SU-DHL-6 (cell line): Measurements from ENCODE around the gene ANKH.

Experiments
- CTCF ChIP-seq: fragments of 200-600 bp; sonication (generic); IDR thresholded peaks from one replicate; pipeline ENCODE4 v1.5.1; 2017; ENCODE audit warnings: antibody characterized with exemption, mild to moderate bottlenecking, low read length, moderate library complexity; ENCODE audit not compliant: insufficient read depth, poor library complexity, severe bottlenecking
- EZH2phosphoT487 ChIP-seq: fragments of 200-600 bp; sonication (generic), shearing (Covaris generic); conservative IDR thresholded peaks from 2 replicates; pipeline ENCODE4 v1.6.1; 2018; ENCODE audit warnings: mild to moderate bottlenecking, antibody characterized with exemption, low read length, moderate library complexity, mixed read lengths

GRCh38 chr5:14685757-14686156, 185.8 kb downstream of the ANKH start:
- peak; percentile 41 for TF ChIP-seq CTCF
- TF ChIP-seq EZH2phosphoT487 = no peak
